ENCODE data around the gene CCM2.

CCM2 gene

DNA sequence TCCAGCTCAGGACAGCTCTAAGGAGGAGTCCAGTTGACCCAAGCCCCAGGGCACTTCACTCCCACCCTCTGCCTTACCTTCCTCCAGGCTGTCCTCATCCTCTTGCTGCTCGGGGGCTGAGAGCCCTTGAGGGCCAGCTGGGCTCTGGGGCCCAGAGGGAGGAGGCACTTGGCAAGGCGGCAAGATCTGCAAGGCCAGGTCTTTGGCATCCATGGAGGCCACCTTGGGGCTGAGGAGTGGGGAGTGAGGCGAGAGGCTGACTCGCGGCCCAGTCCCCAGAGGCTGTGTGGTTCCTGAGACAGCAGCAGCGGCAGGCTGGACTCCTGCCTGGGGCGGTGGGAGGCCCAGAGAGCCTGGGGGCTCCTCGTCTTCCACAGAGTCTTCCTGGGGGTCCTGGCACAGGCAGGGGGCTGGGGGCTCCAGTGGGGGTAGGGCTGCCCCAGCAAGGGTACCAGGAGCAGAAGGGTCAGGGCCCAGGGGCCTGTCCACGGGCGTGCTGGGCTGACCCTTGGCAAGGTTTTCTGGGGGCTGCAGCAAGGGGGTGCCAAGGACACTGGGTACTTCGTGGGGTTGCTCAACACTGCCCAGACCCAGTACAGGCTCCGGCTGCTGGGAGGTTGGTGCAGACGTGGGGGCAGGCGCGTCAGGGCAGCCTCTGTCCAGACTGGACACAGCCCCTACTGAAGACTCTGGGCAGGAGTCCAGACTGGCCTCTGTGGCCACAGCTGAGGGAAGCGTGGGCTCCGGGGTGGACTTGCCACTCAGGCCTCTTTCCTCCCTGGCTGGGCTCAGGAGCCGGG is 82.2 kb downstream of the CCM2 start:
- no peak for DNase-seq (ENCODE audit: low read depth)

DNA sequence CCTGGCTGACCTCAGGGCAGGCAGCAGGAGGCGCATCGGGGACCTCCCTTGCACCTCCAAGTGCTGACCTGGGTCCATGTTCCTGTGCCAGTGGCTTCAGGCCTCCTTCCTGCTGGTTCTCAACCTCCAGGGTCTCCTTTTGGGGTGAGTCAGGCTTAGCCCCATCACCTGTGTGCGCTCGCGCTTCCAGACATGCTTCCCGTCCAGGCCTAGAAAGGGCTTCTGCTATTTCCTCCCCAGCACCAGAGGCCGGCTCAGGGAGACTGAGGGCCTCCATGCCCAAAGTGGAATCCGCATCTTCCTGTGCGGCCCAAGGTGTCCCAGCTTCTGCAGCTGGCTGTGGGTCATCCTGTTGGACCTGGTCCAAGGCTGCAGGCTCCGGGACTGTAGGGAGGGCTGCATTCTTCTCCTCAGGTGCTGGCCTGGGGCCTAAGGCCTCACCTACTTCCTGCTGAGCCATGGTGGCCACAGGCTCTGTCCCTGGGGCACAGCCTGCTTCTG is 82.9 kb downstream of the CCM2 start:
- no peak for DNase-seq (ENCODE audit: low read depth)

DNA sequence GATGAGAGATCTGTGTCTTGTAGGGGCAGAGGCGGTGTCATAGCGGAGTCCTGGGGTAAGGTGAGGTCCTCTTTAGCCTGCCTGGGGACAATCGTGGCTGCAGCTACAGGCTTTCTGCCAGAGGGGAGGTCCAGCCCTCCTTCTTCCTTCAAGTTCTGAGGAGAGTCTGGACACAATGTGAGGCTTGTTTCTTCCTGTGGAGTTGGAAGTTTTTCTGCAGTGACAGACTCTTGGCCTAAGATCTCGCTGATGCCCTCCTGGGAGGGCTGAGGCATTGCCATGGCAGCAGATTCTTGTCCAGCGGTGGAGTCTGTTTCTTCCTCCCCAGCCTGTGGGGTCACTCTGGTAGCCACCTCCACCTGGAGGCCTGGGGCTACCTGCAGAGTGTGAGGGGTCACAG is 84.3 kb downstream of the CCM2 start:
- no peak for DNase-seq (ENCODE audit: low read depth)

DNA sequence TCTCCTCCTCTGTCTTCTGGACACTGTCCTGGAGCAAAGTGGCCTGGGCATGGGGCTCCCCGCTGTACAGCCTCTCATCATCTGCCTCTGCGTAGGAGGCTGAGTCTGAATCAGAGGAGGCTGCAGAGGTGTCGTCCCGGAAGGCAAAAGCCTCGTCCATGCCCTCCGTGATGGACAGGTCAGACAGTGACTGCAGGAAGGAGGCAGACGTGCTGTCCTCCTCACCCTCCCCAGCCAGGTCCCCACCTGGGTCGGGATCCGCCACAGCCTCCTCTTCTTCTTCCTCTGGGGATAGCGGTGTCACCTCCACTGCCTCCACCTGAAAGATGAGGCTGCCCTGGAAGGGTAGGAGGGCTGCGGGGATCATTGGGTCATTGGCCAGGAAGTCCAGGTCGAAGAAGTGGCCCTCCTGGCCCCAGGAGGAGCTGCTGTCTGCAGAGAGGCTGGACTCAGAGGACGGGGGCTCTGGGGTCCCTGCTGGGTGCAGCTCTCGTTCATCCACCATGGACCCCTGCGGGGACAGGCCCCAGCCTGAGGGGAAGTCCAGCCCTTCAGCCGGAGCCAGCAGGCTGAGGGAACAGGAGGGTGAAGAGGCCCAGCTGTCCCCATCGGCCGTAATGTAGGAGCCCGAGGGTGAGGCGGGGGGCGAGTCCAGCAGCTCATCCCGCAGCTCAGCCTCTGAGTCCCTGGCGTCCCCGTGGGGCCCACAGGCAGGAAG is 85.1 kb downstream of the CCM2 start:
- DNase-seq (ENCODE audit: low read depth), result no peak

DNA sequence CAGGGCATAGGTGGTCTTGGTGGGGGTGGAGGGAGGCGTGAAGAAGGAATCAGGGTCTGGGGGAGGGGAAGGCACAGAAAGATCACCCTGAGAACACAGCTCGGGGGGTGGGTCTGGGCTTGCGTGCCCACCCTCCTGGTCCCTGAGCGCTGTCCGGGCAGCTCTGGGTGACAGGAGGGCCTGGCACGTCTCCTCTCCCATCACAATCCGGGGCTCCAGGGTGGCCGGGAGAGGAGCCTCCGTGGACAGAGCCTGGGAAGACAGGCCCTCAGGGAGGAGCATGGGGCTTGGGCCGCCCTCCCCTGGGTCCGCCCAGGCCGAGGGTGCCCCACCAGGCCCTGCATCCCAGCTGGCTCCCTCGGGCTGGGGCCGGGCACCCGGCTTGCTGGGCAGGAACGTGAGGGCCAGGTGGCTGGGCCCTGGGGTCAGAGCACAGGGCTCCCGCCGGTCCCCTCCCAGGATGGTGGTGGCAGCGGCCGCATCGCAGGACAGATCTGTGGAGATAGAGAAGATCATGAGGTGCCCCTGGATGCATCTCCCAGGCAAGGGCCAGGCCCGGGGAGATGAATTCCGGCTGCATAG is 85.7 kb downstream of the CCM2 start:
- no peak for DNase-seq (ENCODE audit: low read depth)

DNA sequence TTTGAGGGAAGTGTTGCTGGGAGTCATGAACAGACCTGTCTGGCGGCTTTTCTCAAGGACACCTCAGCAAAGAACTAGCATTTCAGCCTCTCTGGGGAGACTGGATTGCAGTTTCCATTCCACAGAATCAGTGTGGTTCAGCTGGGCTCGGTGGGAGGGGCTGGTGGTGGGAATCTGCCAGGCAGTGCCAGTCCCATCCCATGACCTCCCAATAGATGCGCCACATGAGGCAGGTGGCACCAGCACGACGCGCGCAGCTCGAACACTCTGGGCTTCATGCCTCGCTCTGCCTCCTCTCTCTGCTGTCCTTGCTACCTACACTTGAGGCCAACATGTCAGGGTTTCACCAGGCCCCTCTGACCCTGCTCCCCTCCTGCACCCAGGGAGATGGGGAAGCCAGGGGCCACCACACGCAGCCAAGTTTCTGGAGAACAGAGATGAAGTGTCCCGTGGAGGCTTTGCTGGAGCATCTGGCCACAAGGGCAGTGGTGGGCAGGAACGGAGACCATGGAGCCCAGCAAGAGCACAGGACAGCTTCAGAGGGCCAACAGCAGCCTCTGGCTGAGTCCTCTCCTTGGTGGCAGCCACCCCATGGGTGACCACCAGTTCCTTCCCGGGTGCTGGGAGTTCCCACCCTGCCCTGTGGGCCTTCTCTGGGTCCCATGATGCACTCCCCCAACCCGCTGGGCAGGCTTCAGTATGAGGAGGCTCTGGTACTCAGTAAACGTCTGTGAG is 86.5 kb downstream of the CCM2 start:
- no peak for DNase-seq (ENCODE audit: low read depth)

DNA sequence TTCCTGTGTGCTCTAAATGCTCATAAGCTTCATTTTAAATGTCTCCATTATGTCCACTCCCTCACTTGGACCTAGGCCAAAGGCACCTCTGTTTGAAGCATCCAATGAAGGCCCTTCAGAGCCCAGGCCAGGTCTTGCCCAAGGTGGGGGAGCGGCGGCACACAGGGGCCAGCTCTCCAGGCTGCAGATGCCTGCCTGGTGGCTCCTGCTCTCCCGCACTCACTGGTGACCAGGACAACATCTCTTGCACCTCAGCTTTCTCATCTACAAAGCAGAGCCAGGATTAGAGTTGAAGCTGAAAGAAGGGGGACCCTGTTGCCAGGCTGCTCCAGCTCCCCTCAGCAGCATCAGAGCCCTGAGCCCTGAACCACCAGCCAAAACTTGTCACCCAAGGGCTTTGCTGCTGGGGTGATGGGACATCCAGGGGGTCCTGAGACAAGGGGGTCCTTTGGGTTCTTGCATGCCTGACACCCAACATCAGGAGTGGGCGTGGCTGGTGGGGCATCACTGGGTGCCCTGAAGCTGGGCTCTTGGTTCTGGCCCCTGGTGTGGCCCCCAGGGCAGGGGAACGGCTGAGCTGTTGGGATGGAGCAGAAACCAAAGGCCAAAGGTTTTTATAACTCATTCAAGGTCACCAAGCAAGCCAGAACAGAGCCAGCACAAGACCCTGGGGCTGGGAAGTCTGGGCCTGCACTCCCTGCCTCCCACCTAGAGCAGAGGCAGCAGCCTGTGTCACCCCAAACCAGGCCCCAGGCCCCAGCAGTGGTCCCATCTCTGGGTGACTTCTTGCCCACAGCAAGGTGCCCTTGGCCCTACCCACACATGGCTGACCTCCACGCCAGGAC is 87.5 kb downstream of the CCM2 start:
- no peak for DNase-seq (ENCODE audit: low read depth)

DNA sequence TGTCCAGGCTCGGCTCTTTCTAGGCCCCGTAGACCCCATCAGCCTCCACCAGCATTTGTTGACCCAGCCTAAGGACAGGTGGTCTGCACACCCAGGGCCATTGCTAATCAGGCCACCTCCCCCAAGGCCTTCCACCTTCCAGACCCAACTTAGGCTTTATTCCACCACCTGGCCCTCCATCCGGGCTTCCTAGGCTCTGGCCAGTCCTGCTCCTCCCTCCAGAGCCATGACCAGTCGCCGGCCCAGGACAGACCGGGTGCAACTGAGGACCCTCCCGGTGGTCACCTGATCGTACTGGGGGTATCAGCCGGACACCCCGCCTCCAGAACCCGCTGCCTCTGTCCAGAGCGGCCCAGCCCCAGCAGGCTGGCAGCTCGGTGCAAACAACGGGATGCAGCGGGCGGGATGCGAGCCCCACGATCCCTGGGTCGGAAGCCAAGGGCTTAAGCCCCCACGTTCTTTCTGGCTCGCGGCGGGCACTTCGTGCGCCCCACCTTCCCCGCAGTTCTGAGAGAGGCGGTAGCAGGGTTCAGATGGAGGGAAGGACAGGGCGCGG is 88.2 kb downstream of the CCM2 start:
- DNase-seq (ENCODE audit: low read depth), result no peak

DNA sequence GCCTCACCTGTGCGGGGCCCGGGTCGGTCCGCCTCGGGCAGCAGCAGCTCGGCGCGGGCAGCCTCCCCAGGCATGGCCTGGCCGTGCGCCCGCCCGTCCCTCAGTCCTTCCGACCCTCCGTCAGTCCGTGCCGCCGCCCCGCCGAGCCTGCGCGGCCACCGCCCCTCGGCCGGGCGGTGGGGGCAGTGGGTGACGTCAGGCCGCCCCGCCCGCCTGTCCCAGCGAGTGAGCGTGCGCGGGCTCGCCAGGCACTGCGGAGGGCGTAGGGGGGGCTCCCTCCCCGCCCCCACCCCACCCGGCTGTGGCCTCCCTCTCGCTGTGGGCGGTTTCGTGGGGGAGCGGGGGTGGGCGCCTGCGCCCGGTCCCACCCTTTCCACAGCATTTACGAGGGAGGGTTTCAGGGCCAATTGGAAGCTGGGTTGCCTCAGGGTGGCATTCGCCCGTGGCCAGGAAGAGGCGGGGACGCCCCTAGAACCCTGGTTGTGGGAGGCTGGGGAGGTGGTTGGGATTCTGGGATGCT is 88.9 kb downstream of the CCM2 start, which contains the start of gene NACAD:
Gene NACAD (minus strand): TSS at position 149 of the 520 bp plus-strand sequence. CDS start 75 bp downstream, at position 74.
- no peak for DNase-seq (ENCODE audit: low read depth)

DNA sequence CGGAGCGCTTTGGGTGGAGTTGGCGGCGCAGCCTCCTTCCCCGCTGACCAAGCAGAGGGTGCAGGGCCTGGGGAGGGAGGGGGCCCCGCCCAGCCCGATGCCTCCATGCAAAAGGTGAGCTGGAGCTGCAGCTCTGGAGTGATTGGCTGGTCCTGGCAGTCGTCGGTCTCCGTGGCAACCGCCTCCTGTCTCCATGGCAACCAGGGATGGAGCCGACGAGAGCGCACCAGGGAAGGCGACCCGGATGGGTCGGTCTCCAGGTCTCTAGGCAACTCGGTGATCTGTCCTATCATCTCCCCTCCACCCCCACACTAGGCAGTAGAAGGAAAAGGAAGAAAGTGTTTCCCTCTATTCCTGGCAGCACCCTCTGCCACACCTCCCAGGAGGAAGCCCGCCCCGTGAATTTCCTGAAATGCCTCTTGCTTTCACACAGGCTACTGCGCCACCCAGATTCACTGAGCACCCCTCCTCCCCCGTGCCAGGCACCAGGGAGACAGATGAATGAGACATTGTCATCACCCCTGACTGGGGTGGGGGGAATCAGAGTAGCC is 89.4 kb downstream of the CCM2 start:
- no peak for DNase-seq (ENCODE audit: low read depth)

DNA sequence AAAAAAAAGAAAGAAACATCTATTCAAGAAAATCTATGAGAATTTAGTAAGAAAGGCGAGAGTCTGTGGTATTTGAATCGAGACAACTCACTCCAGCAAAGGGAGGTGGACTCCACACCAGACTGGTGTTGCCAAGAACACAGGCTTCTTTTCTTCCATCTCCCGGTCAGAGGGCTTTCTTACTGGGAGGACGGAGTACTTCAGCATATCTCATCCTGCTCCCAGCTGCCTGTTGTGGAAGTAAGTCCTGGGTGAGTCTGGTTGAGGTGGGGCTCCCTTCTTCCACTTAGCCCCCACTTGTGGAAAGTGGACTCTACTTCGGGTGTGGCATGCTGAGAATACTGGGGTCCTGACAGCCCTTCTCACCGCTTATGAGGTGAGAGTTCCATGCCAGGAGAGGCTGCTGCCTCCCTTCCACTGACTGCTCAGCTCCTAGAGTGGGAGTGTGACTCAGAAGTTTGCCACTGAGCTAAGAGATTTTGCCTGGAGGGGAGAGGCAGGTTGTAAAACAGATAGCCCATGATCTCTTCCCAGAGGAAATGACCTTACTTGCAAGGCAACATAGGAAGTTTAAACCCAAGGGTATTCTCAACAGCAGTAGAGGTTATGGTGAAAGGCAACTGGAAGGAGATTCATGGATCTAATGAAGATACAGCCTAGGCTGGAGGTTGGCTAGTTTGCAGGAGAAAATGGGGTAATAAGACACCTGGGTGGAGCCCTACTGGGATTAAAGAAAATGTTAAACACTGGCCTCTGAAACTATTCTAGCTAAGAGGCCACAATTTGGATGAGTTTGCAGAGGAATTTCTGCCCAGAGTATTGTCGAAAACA is 92.3 kb downstream of the CCM2 start:
- DNase-seq (ENCODE audit: low read depth), result no peak

DNA sequence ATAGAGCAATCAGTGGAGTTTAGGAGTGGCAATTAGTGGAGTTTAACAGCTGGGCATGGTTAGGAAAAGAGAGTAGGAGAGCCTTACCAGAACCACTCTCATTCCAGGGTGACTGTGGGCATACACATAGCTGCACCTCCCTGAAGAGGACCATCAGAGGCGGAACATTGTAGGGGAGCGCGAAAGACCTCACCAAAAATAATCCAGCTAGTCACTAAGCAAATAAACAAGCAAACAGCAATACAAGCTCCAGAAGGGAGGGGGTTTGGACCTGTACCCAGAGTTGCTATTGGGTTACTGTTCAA is 92.9 kb downstream of the CCM2 start:
- DNase-seq (ENCODE audit: low read depth), result no peak

DNA sequence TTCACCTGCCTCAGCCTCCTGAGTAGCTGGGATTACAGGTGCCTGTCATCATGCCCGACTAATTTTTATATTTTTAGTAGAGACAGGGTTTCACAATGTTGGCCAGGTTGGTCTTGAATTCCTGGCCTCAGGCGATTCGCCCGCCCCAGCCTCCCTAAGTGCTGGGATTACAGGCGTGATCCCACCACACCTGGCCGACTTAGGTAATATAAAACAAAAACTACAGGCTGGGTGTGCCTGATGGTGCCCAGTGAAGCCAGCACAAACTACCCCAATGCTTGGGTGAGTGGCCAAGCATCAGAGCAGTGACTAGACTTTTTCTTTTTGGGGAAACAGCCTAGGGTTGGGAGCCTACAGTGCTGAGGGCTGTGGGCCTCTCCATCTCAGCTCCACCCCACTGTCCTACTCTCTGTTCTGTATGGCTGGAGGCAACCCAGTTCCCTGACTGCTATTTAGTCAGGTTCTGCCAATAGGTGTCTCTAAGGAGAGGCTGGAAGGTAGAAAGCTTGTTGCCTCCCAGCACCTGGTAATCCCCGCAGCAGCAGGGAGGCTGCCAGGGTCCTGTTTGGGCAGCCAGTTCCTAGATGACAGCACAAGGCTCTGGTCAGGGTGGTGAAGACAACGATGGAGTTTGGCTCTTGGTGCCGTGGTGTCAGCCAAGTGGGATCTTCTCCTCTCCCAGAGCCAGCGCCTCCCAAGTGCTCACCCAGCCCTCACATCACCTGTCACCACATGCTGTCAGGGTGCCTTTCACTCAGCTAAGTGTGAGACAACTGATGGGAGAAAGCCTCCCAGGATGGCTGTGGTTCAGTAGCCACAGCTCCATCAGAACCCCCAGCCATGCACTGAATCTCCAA is 99.2 kb downstream of the CCM2 start:
- no peak for DNase-seq (ENCODE audit: low read depth)

DNA sequence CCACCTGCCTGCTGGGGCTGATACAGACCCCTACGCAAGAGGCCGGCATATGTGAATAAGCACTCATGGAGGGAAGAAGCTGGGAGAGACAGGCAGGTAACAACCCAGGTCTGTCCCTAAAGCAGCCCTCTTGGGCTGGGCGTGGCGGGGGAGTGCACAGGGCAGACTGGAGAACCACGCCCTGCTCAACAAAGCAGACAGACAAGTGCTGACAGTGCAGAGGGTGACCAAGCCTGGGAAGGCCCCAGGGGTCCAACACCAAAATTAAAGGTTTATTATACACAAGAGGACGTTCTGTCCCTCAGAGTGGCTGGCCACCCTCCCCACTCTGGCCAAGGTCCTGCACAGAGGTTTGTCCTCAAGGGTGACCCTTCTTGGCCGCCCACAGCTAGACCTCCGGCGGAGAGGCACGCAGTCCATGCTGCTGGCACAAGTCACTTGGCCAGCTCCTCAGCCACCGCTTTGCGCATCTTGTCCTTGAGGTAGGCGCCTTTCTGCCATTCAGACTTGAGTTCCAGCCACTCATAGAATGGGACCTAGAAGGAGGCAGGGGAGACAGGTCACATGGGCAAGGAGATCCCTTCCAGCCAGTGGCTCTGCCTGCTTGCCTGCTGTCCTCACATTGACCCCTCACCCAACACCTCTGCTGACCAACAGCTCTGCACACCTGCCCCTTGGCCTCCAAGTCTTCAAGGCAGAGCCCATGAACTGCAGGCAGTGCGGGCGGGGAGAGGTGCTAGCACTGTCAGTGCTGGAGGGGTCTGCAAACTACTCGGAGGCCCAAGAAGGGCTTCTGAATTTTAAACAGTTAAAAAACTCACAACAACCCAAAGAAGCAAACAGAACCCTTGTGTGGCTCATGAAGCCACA is 100.1 kb downstream of the CCM2 start:
- no peak for DNase-seq (ENCODE audit: low read depth)

DNA sequence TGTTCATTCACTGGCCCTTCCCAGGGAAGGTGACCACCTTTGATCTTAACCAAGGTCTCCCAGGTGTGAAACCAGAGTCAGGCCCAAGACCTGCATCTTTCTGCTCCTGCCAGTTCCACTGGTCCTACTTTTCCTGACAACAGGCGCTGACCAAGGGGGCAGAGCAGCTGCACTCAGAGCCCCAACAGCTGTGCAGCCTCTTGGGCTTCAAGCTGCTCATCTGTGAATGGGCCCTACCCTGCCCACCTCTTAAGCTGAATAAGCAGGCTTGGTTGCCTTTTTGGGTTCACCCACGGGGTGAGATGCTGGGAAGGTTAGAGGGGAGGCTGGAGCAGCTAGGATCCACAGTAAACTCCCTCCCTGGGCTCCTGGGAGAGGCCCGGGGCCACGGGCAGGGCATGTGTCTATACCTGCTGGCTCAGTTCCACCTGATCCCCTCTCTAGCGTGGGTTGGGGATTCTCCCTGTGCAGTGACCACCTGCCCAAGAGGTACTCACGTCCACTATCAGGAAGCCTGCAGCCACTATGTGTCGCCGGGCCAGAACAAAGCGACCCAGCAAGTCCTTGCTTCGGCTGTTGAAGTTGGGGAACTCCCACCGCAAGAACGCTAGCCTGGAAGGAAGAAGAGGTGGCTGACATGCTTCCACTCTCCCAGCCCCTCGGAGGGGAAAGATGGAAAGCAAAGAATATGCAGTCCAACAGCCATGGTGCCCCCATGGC is 100.9 kb downstream of the CCM2 start:
- no peak for DNase-seq (ENCODE audit: low read depth)

DNA sequence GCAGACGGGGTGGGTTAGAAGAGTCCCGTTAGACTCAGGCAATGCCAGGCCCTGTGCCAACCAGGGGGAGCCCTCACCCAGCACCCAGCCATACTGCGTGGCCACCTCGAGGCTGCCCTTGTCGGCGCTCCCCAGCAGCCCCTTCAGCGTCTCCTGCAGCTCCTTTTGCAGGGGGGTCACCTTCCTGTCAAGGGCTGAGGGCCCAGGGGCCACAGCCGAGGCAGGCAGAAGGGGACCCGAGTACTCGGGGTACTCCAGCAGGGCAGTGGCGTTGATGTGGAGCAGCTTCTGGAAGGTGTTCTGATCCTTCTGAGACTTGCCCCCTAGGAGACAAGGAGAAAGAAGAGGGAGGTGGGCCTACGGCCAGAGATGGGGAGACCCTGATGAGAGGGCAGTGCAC is 101.7 kb downstream of the CCM2 start:
- DNase-seq (ENCODE audit: low read depth), result no peak
